GM12878 (cell line): ENCODE measurements around the gene WDR59. TPM values are rescaled to one million over a fixed set of nuclear protein-coding genes. Genes with fewer than 3 reads are reported as not detected.

ENCODE experiments used
- ATAC-seq: fragments of 200-7000 bp; cut with Tn5 transposase; 3 replicates; pipeline ENCODE4 v1.9.1; 2020; ENCODE audit warnings: mild to moderate bottlenecking, moderate library complexity
- BruUV-seq: library from RNA; stranded (reverse); fragments of 400-500 nt; replicated peaks from 2 replicates; lab custom pipeline; 2021; lab: Mats Ljungman, UMichigan
- CTCF ChIA-PET: fragments of 300-600 bp; sonication (Branson Sonifier 250); formaldehyde crosslinking; extraction: SDS; loops from one replicate; lab custom pipeline; 2021; ENCODE audit warnings: inconsistent platforms; lab: Yijun Ruan, JAX
- POLR2A ChIA-PET: fragments of 350-600 bp; formaldehyde crosslinking; extraction: SDS; loops from one replicate; lab custom pipeline; 2021; ENCODE audit warnings: inconsistent platforms; lab: Charles Lee
- RAD21 ChIA-PET: fragments of 300-600 bp; sonication (Branson Sonifier 250); formaldehyde crosslinking; loops from one replicate; lab custom pipeline; 2023; ENCODE audit warnings: antibody characterized with exemption; ENCODE audit not compliant: unreplicated experiment; lab: Charles Lee
- SMC1A ChIA-PET: fragments of 300-600 bp; sonication (Branson Sonifier 250); formaldehyde crosslinking; loops from one replicate; lab custom pipeline; 2023; ENCODE audit not compliant: unreplicated experiment, uncharacterized antibody; lab: Charles Lee
- DNase-seq: peaks from one replicate; pipeline ENCODE4 v3.0.0-alpha.2; 2011; ENCODE audit warnings: low read depth, low spot score
- FAIRE-seq: peaks from 3 replicates; lab custom pipeline; 2011; peaks lifted over from hg19 to GRCh38; lab: Jason Lieb, UNC
- H2AFZ ChIP-seq: 2 replicates; pipeline ENCODE4 v1.6.0; 2011; ENCODE audit warnings: low read depth, low read length, control low read depth; ENCODE audit not compliant: control insufficient read depth
- H3K27ac ChIP-seq: 2 replicates; pipeline ENCODE4 v1.5.1; 2011; ENCODE audit warnings: control low read depth; ENCODE audit not compliant: control insufficient read depth, insufficient read depth
- H3K27me3 ChIP-seq, 2 experiments: replicated peaks in 1 of 2; 2 replicates each; pipeline versions ENCODE4 v1.6.0 to v1.6.1; 2011; ENCODE audit warnings: low read length in 1 of 2; ENCODE audit not compliant: control insufficient read depth in 2 of 2, insufficient read depth in 2 of 2
- H3K36me3 ChIP-seq, 2 experiments: 2 replicates each; pipeline ENCODE4 v1.5.1; 2011; ENCODE audit warnings: low read length in 1 of 2; ENCODE audit not compliant: control insufficient read depth in 2 of 2, insufficient read depth in 2 of 2
- H3K4me1 ChIP-seq: 2 replicates; pipeline ENCODE4 v1.6.1; 2011; ENCODE audit warnings: mild to moderate bottlenecking, low read length, moderate library complexity, mixed read lengths; ENCODE audit not compliant: control insufficient read depth, insufficient read depth
- H3K4me2 ChIP-seq: 2 replicates; pipeline ENCODE4 v1.6.0; 2011; ENCODE audit warnings: control low read depth; ENCODE audit not compliant: control insufficient read depth, insufficient read depth
- H3K4me3 ChIP-seq: fragments of 200-600 bp; sonication (generic); 2 replicates; pipeline ENCODE4 v1.5.1; 2016
- H3K79me2 ChIP-seq: 2 replicates; pipeline ENCODE4 v1.6.0; 2011; ENCODE audit warnings: low read length; ENCODE audit not compliant: control insufficient read depth, insufficient read depth
- H3K9ac ChIP-seq: 2 replicates; pipeline ENCODE4 v1.8.0; 2011; ENCODE audit warnings: low read length, control low read depth, mixed read lengths; ENCODE audit not compliant: control insufficient read depth, insufficient read depth
- H3K9me3 ChIP-seq: replicated peaks from 3 replicates; pipeline ENCODE4 v1.5.1; 2011; ENCODE audit warnings: mild to moderate bottlenecking, low read length; ENCODE audit not compliant: control insufficient read depth, insufficient read depth
- H4K20me1 ChIP-seq: 2 replicates; pipeline ENCODE4 v1.6.0; 2011; ENCODE audit not compliant: control insufficient read depth, insufficient read depth
- CHD1 ChIP-seq: IDR thresholded peaks from 2 replicates; pipeline ENCODE4 v1.6.1; 2012; ENCODE audit warnings: low read depth, low read length, improper control_type of control experiment
- E2F4 ChIP-seq: IDR thresholded peaks from 2 replicates; pipeline ENCODE4 v1.6.1; 2012; ENCODE audit warnings: low read depth, low read length, improper control_type of control experiment
- EP300 ChIP-seq, 2 experiments: fragments of 150-350 bp in 1 of 2; IDR thresholded peaks; 2 replicates each; pipeline ENCODE4 v1.6.1; 2011 to 2012; ENCODE audit warnings: low read depth in 2 of 2, low read length in 2 of 2, borderline replicate concordance in 1 of 2, improper control_type of control experiment in 1 of 2, inconsistent platforms in 1 of 2; ENCODE audit not compliant: control insufficient read depth in 1 of 2
- IRF5 ChIP-seq: fragments of 450-650 bp; IDR thresholded peaks from 2 replicates; pipeline ENCODE4 v1.6.1; 2017; ENCODE audit warnings: borderline replicate concordance
- LARP7 ChIP-seq: fragments of 450-650 bp; IDR thresholded peaks from 2 replicates; pipeline ENCODE4 v1.6.1; 2017; ENCODE audit warnings: mild to moderate bottlenecking
- MYC ChIP-seq: IDR thresholded peaks from 2 replicates; pipeline ENCODE4 v1.6.1; 2011; ENCODE audit warnings: mild to moderate bottlenecking, low read length, moderate library complexity, inconsistent platforms; ENCODE audit not compliant: insufficient read depth, insufficient replicate concordance, insufficient read length, severe bottlenecking
- NKRF ChIP-seq: fragments of 450-650 bp; conservative IDR thresholded peaks from 2 replicates; pipeline ENCODE4 v1.6.1; 2017; ENCODE audit warnings: mild to moderate bottlenecking, moderate library complexity
- POLR2A ChIP-seq: IDR thresholded peaks from 2 replicates; pipeline ENCODE4 v1.6.1; 2011; ENCODE audit warnings: low read depth, mild to moderate bottlenecking, low read length
- RAD51 ChIP-seq: fragments of 450-650 bp; IDR thresholded peaks from 2 replicates; pipeline ENCODE4 v1.6.1; 2016; ENCODE audit warnings: moderate library complexity, mild to moderate bottlenecking, inconsistent platforms
- WGBS: methylation state at CpG from one replicate; pipeline ENCODE4 v1.1.6; 2016; ENCODE audit warnings: low lambda C conversion rate; ENCODE audit not compliant: insufficient replicate concordance, insufficient coverage; ENCODE audit errors: missing lambda C conversion rate; 5-methylcytosine and 5-hydroxymethylcytosine counted together
- in situ Hi-C: fragments of 300-500 bp; cut with MboI; formaldehyde crosslinking; loops from 9 replicates; pipeline ENCODE4 v1.14.3; 2018; ENCODE audit warnings: mixed read lengths
- intact Hi-C: fragments of 100-400 bp; cut with micrococcal nuclease; formaldehyde crosslinking; loops from one replicate; pipeline ENCODE4 v1.14.2; 2022; ENCODE audit not compliant: unreplicated experiment
- polyA plus RNA-seq, 11 experiments: library from polyadenylated mRNA; depleted of rRNA in 4 of 11; unstranded in 6 of 11; stranded (reverse) in 5 of 11; fragments of >200 nt; fragmentation: Nextera tagmentation in 4 of 11; fragmentation: Illumina TruSeq in 1 of 11; extraction: Ambion mirVana in 4 of 11; extraction: Trizol in 1 of 11; gene quantifications; 1 replicate in 1 of 11; 2 replicates in 10 of 11; pipeline versions ENCODE4 v1.2.1 to v1.2.3, GENCODE V29; 2011 to 2016; ENCODE audit warnings: inconsistent platforms in 2 of 11, missing spikeins in 2 of 11, low read depth in 1 of 11
- total RNA-seq, 4 experiments: library from RNA; depleted of rRNA in 3 of 4; stranded (reverse); fragments of >200 nt in 3 of 4; fragmentation: Illumina TruSeq in 1 of 4; extraction: Trizol in 1 of 4; gene quantifications; 2 replicates each; pipeline versions ENCODE4 v1.2.1 to v1.2.3, GENCODE V29; 2013 to 2021

WDR59 gene
- total and polyA plus RNA-seq, 10 of the 15 experiments (the other 5 are each of a cell fraction or from before 2014, with no cell fraction given), result 9.7 to 78.4 (median 24.5) TPM

- Histone ChIP-seq H3K27ac (no peak overlapping the region), H3K9ac (no peak overlapping the region), H3K79me2 (peaks cover 21% of the 10 kb centered on the region), H2AFZ (no peak overlapping the region), H4K20me1 (no peaks in the 10 kb centered on the region), H3K27me3 (no peaks in the 10 kb centered on the region), H3K4me3 (no peak overlapping the region), H3K36me3 (no peaks in the 10 kb centered on the region), H3K4me2 (no peak overlapping the region), H3K9me3 (peaks cover 9% of the 10 kb centered on the region; the same call in 2 of the 3 replicates), H3K4me1 (peaks cover 22% of the 10 kb centered on the region)
- TF ChIP-seq IRF5 (no peak), CHD1 (no peak), NKRF (no peak), LARP7 (no peak), RAD51 (no peak), EP300 (IDR thresholded peaks at IDR 0.05; ENCODE audit: borderline replicate concordance in 1 of 2, control insufficient read depth in 1 of 2, low read depth in 2 of 2, low read length in 2 of 2) (no peak), MYC (no peak), POLR2A (no peak), E2F4 (no peak)
- no TSS peak for BruUV-seq
- CTCF ChIA-PET, result interaction anchor here (0.6 kb wide), 1 partner anchor 31 kb away, joined by 3 read pairs; no protein-coding TSS in a partner anchor
- POLR2A ChIA-PET, result interaction anchor here (0.9 kb wide), 1 partner anchor 8 kb away, joined by 3 read pairs; no protein-coding TSS in a partner anchor
- 93% methylated on average over 1 of the region's 1 CpG for WGBS
- FAIRE-seq, result no peak
- RAD21 ChIA-PET, result no interaction called here
- no peak for DNase-seq
- intact Hi-C loops (no loop called here), in situ Hi-C loops (no loop called here)
- SMC1A ChIA-PET, result no interaction called here
- no peak for ATAC-seq
These were observed 36.5 kb upstream of the WDR59 start for GRCh38 chr16:75021410-75021809.
